ENCODE measurements around the gene AP5B1.

- TF ChIP-seq, protein P1, sequence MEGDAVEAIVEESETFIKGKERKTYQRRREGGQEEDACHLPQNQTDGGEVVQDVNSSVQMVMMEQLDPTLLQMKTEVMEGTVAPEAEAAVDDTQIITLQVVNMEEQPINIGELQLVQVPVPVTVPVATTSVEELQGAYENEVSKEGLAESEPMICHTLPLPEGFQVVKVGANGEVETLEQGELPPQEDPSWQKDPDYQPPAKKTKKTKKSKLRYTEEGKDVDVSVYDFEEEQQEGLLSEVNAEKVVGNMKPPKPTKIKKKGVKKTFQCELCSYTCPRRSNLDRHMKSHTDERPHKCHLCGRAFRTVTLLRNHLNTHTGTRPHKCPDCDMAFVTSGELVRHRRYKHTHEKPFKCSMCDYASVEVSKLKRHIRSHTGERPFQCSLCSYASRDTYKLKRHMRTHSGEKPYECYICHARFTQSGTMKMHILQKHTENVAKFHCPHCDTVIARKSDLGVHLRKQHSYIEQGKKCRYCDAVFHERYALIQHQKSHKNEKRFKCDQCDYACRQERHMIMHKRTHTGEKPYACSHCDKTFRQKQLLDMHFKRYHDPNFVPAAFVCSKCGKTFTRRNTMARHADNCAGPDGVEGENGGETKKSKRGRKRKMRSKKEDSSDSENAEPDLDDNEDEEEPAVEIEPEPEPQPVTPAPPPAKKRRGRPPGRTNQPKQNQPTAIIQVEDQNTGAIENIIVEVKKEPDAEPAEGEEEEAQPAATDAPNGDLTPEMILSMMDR (conservative IDR thresholded peaks at IDR 0.05; ENCODE audit: low read depth, low read length): no peak
- TF ChIP-seq EZH2 (IDR thresholded peaks at IDR 0.05; ENCODE audit: low read length, unreplicated experiment) (no peak), EZH2phosphoT487 (IDR thresholded peaks at IDR 0.05; ENCODE audit: borderline replicate concordance, low read length) (no peak)
Measured at GRCh38 chr11:65787649-65788622, 7.2 kb upstream of the AP5B1 start.
